ENCODE data around the gene SMG9.
"Not testable (repeated sequence)": the region's sequence is repeated elsewhere in the genome, so short reads cannot be mapped to it uniquely, and the experiment has no call there.

Gene SMG9

DNA sequence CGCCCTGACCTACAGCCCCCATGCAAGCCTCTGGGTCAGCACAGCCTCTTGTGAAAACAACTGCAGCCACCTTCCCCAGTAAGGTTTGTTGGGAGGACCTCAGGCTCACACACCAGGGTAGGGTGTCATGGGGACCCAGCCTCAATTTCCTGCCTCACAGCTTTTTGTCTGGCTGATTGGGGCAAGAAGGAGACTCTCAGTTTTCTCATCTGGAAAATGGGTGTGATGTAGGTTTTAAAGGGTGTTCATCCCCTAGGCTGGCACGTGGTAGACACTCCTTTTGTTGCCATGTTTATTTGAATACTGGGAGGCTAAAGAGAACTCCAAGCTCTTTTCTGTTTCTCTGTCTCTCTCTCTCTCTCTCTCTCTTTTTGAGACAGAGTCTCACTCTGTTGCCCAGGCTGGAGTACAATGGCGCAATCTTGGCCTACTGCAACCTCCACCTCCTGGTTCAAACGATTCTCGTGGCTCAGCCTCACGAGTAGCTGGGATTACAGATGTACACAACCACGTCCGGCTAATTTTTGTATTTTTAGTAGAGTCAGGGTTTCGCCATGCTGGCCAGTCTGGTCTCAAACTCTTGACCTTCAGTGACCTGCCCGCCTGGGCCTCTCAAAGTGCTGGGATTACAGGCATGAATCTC lies 66.6 kb downstream of the SMG9 start:
- no peak for DNase-seq

GRCh38 chr19:43687660-43687997 lies 67.1 kb downstream of the SMG9 start:
- DNase-seq, result no peak

GRCh38 chr19:43684326-43684725 lies 70.4 kb downstream of the SMG9 start:
- DNase-seq, result no peak

DNA sequence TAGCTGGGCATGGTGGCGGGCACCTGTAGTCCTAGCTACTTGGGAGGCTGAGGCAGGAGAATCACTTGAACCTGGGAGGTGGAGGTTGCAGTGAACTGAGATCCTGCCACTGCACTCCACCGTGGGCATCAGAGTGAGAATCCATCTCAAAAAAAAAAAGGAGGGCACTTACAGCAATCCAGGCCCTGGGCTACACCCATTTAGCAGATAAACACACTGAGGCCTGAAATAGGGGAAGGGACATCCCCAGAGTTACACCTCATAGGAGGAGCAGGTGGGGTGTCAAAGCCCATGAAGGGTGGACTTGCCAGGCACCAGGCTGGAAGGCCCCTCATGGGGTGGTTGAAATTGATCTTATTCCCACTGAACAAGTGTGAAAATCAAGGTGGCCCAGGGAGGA lies 70.9 kb downstream of the SMG9 start:
- DNase-seq, result no peak

- DNase-seq, result no peak
Observed at GRCh38 chr19:43682824-43683661, 71.7 kb downstream of the SMG9 start.

GRCh38 chr19:43682269-43682668 lies 72.5 kb downstream of the SMG9 start:
- DNase-seq, result not testable (repeated sequence)

DNA sequence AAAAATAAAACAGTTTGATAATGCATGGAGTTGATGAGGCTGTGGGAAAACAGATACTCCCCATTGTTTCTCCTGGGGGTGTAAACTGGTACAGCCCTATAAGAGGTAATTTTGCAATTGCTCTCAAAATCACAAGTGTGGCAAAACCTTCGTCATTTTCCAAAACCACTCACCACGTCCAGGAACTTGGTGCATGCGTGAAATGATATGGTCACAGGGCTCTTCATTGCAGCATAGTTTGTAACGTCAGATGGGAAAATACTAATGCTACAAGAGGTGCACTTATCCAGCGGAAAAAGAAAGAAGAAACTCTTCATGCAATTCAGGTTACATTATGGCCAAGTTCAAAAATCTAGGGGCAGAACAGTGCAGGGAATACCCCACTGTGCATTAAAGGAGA lies 72.9 kb downstream of the SMG9 start:
- DNase-seq, result no peak

- DNase-seq, result no peak
Observed at GRCh38 chr19:43678512-43679261, 76.1 kb downstream of the SMG9 start.
